Activated CD4-positive, CD25-positive, alpha-beta regulatory T cell treated with anti-CD3 and anti-CD28 coated beads, Interleukin-2, amount 50 U/mL, for 72 hours (primary cell): ENCODE measurements around the gene ZNF688.
"Not testable (repeated sequence)": the region's sequence is repeated elsewhere in the genome, so short reads cannot be mapped to it uniquely, and the experiment has no call there.

ENCODE experiments used
- DNase-seq: peaks from one replicate; pipeline ENCODE4 v3.0.0; 2021

Gene ZNF688

DNA sequence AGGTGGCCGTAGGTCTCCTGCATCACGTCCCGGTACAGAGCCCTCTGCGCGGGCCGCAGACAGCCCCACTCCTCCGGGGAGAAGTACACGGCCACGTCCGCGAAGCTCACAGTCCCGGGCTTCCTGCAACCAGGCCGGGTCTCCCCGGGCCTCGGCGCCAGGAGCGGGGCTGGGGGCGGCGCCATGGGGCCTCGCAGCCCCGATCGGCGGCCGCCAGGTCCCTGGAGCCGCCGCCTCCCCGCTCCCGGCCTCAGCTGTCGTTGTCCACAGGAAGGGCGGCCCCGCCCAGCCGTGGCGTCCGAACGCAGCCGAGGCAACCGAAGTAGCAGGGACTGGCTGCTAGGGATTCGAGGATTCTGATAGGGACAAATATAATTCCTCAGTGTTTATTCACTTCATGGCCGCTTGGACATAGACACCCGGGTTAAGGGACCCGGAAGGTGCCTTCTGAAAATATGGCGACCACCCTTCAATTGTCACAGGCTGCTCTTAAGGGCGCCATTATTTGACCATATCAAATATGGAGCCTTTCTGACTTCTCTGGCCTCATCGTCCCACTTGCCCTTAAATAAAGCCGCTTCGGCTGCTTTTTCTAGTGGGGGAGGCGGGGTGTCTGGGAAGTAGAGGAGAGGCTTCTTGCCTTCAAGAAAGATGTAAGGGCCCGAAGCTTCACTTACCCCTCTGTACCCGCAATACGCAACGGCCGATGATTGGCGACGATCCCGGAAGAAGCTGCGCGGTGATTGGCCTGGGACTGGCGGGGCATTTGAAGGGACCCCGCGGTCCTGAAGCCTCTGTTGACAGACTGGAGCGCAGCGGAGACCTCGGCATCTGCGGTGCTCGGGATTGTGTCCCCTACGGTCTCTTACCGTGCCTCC, at the start of gene ZNF688:
Gene ZNF688 (minus strand): TSS at position 270 of the 878 bp plus-strand sequence. CDS start 85 bp downstream, at position 185.
- peak; percentile 80 for DNase-seq

DNA sequence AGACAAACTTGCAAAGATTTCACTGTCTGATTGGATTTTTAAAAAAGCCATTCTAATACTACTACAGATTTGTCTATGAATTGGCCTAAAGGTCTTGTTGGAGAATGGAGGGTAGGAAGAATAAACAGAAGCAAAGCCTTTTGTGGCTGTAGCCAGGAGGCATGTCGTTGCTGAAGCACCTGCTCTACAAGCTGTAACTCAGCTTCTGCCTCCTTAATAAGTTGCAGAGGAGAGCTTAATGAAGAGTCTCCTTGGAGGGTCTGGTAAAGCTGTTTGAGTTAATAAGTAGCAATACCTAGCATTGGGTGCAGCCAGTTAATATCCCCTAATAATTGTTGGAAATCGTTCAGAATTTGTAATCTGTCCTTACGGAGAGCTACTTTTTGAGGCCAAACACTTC, 48.7 kb upstream of the ZNF688 start:
- DNase-seq, result no peak

DNA sequence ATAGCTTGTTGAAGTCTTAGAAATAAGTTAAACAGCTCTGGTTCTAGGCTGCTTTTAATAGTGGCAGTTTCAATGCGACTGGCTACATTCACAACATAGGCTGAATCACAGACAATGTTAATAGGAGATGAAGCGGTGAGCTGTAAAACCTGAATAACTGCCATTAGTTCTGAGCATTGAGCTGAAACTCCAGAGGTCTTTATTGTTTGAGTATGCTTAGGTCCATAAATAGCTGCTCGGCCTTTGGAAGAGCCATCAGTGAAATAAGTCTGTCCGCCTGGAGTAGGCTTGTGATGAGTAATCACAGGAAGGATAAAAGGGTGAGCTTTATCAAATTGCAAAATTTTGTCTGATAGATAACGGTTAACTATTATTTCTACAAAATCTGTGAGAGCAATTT, 48.1 kb upstream of the ZNF688 start:
- no peak for DNase-seq

DNA sequence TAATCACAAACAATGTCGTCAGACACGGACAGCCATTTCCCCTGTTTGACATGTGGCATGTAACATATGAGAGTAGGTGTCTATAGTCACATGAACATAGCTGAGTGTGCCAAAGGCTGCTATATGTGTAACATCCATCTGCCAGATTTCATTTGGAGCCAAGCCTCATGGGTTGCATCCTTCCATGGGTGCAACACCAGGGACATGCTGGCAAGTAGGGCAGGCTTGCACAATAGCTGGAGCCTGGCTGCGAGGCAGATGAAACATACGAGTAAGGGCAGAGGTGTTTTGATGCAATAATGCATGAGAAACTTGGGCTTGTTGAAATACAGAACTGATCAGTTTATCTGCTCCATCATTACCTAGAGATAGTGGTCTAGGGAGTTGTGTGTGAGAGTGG, 47.7 kb upstream of the ZNF688 start:
- no peak for DNase-seq

DNA sequence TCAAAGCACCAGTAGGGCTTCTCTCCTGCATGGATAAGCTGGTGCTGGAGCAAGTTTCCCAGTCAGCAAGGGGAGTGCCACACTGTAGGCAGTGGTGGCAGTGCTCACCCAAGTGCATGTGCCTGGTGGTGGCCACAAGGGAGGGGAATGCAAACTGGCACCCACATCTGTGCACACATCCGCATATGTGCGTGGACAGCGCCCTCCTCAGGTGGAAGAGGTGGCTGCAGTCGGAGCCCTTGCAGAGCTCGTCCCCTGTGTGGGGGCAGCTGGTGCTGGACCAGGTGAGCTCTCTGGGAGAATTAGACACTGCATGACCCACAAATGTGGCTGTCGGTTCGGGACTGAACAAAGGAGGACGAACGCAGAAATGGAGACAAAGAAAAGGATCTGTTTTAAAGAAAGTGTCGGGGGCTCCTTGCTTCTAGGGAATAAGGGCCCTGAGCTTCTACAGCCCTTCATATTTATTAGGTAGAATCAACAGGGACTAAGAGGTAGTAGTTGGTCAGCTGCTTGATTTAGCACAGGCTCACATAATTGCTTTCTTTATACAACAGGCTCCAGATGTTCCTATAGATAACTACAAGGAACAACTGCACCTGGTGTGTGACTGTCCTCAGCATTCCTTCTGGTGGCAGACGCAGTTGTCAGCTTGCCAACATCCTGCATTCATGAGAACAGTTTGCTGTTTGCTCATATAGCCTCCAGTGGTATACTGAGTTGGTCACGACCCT, 44.0 kb upstream of the ZNF688 start:
- peak; percentile 74 for DNase-seq

DNA sequence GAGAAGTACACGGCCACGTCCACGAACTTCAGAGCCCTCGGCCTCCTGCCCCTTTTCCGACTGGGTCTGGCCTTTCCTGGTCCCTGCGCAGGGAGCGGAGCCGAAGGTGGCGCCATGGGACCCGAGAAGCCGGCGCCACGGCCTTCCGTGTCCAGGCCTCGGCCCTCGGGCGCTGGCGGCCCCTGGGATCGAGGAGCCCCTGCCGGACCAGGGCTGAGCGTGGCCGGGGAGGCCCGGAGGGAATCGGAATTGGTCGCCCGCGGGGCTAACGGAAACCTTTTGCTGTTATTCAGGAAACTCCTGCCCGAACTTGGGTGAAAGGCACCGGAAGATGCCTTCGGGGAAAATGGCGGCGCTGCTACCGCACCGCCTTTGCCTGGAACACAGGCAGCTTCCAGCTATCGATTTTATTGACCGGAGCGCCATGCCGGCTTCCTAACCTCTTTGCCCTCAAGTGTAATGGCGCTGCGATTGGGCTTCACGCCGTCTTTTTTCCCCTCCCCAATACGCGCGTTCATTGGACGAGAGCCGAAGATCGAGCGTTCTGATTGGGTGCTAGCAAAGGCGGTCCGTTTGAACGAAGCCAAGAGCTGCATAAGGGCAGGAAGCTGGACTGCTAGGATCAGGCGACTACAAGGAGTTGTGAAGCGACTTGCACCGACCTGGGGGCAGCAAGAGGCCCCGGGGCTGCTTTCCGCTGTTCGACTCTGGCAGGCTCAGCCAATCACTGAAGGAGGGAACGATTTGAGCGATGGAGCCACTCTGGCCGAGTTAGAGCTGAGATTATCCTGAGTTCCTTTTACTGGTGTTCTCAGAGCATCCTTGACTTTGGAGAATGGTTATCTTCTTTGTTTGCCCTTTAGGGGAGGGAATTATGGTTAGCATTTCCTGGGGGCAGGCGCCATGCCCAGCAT, 38.7 kb upstream of the ZNF688 start, which contains the start of gene ZNF689:
Gene ZNF689 (minus strand): TSS at position 464 of the 914 bp plus-strand sequence. CDS start 348 bp downstream, at position 116.
- peak; percentile 93 for DNase-seq

DNA sequence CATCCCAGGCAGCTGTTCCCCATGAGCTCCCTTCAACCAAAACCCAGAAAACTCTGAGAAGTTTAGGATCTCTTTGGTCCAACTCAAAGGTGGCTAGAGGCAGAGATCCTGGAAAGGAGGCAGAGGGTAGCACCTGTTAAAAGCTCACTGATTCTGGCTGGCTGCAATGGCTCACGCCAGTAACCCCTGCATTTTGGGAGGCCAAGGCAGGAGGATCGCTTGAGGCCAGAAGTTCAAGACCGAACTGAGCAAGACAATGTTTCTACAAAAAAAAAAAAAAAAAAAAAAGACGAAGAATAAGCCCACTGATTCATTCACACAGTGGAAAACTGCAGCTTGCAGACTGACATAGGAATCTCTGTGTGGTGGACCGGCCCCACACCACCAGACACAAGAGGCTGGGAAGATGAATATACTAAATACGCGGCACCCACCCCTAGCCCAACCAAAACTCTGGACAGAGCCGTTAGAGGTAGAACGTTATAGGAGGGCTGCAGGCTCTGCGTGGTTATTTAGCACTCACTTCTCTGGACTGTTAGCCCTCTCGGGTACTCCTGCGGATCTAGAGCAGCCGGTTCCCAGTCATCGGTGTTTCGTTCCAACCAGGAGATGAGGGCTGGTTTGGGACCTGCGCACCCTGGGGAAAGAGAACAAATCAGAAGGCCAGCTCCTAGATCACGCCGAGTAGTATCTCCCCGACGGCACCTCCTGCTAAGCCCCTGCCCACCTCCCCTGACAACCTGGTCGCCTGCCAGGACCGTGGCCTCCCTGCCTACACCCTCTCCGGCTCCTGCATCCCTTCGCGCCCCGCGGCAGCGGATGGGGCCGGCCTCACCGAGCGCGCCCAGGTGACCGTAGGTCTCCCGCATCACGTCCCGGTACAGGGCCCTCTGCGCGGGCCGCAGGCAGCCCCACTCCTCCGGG, 37.8 kb upstream of the ZNF688 start:
- DNase-seq, result peak; percentile 71

DNA sequence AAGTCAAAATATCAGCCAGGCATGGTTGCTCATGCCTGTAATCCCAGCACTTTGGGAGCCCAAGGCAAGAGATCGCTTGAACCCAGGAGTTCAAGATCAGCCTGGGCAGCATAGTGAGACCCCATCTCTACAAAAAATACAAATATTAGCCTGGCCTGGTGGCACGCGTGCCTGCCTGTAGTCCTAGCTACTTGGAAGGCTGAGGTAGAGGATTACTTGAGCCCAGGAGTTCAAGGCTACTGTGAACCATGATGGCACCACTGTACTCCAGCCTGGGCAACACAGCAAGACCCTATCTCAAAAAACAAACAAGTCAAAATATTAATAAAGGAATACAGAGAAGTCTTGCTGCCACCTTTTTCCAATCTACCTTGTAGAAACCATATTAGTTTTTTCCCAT, 34.5 kb upstream of the ZNF688 start:
- no peak for DNase-seq

DNA sequence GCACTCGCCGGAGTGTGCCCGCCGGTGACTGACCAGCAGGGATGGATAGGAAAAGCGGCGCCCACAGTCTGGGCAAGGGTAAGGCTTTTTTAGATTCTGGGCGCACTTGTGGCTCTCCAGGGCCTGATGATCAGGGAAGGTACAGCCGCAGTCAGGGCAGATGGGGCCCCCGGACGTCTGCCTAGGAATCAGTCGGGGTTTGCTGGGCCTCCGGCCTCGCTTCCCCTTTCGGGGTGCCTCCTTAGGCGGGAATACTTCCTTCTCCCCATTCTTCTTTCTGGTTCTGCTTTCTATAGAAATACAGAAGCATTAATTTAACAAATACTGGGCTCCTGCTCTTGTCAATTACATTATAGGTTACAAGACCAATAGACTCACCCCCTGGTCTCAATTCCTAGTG, 33.6 kb upstream of the ZNF688 start:
- no peak for DNase-seq

DNA sequence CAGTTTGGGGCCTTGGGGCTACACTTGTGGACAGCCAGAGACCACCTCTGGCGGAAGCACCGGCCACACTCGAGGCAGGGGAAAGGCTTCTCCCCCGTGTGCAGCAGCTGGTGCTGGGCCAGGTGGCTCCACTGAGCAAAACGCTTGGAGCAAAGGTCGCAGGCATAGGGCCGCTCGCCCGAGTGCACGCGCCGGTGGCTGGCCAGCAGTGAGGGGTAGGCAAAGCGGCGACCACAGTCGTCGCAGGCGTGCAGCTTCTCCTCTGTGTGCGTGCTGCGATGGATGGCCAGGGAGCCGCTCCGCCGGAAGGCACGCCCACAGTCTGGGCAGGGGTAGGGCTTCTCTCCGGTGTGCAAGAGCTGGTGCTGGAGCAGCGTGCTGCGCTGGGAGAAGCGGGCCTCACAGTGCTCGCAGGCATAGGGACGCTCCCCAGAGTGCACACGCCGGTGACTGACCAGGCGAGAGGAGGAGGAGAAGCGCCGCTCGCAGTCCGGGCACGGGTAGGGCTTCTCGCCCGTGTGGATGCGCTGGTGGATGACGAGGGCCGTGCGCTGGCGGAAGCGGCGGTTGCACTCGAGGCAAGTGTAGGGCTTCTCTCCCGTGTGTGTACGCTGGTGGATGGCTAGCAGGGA, 32.9 kb upstream of the ZNF688 start:
- DNase-seq, result no peak

DNA sequence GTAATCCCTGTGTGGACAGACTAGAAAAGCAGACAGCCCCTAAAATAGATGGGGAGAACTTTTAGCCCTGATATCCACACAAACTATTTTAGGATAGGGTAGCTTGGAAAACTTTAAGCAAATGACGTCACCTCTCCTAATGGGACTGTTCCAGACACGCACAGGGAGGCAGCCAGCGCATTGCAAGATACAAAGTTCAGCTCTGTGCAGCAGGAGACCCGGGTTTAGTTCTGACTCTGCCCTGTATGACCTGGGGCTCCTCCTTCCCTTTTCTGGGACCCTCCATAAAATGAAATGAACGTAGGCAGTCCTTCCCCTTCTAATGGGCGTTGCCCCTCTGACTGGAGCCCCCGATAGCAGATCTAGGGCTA, 32.4 kb upstream of the ZNF688 start:
- no peak for DNase-seq

DNA sequence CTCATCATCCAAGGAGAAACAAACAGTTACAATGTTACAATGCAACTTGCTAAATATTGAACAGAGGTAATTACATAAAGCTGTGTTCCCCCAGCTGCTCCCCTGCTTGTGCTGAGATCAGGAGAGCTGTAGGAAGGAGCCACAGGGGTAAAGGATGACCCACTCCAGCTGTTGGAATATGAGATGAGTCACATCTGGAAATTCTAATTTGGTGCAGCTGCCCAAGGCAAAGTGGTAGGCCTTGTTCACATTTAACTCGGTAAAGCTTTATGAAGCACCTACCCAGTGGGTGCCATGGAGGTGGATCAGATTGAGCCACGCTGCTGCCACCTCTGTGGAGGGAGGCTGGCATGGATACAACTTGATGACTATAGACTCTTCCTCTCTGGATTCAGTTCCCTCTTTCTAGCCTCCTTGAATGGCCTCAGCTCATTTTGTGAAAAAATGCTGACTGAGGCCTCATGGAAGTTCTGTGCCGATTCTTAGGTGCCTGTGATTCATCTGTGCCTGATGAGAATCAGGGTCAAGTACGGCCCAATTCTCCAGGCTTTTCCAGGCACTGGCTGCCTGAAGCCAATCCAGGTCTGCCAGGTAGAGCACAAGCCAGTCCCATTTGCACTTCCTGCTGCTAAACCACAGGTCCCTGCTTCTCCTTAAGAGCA, 31.2 kb upstream of the ZNF688 start:
- no peak for DNase-seq

DNA sequence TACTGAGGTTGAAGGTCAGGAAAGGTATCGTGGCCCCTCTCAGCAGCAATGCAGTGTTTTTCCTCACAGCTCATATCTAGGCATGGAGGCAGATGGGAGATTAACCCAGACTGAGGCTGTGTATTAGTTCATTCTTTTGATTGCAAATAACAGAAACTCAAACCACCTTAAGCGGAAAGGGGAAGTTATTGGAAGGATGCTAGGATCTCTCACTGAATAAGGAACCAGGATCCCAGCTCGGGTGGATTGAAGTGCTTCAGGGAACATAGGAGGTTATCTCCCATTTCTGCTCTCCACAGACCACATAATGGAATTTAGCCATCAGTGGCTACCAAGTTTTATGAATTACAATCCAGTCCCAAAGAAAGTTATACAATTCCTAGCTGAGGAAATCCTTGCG, 30.5 kb upstream of the ZNF688 start:
- DNase-seq, result no peak

DNA sequence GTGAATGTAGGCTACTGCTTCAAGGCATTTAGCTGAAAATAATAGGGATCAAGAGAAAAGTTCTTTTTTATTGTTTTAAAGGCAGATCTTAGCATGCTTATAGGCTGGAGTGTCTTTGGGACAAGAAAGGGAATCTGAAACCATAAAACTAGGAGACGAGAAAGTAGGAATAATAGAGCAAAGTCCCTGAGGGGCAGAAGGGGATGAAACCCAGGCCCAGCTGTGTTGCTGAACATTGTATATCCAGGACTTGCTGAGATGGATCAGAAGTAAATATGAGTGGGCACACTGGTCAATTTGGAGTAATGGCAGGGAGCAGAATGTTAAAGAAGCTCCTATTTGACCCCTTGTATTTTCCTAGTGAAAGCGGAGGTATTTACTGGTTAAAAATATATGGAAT, 29.4 kb upstream of the ZNF688 start:
- no peak for DNase-seq

DNA sequence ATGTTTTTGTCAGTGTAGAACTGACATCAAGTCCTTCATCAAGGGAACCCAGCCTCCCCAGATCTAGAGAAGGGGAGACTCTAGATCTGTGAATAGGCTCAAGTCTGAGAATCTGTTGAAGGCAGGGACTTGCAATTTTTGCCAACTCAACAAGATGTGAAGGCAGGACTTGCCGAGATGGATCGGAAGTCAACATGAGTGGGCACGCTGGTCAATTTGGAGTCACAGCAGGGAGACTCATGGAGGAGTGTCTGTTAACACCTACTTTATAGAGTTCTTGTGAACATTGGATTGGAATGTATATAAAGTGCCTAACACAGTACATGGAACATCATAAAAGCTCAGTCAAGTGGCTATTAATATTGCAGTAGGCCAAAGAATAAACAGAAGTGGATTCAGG, 28.7 kb upstream of the ZNF688 start:
- DNase-seq, result no peak

DNA sequence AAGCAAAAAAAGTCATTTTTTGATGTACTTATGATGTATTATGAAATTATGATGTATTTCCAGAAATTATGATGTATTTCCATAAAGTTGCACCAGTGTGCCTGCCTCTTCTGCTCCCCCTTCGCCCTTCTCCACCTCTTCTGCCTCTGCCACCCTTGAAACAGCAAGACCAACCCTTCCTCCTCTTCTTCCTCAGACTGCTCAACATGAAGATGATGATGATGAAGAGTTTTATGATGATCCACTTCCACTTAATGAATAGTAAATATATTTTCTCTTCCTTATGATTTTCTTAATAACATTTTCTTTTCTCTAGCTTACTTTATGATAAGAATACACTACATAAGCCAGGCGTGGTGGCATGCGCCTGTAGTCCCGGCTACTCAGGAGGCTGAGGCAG, 21.4 kb upstream of the ZNF688 start:
- no peak for DNase-seq

DNA sequence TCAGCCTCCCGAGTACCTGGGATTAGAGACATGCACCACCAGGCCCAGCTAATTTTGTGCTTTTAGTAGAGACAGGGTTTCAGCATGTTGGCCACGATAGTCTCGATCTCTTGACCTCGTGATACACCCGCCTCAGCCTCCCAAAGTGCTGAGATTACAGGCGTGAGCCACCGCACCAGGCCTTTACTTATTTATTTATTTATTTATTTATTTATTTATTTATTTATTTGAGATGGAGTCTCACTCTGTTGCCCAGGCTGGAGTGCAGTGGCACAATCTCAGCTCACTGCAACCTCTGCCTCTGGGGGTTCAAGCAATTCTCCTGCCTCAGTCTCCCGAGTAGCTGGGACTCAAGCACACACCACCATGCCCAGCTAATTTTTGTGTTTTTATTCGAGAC, 19.4 kb upstream of the ZNF688 start:
- DNase-seq, result not testable (repeated sequence)

DNA sequence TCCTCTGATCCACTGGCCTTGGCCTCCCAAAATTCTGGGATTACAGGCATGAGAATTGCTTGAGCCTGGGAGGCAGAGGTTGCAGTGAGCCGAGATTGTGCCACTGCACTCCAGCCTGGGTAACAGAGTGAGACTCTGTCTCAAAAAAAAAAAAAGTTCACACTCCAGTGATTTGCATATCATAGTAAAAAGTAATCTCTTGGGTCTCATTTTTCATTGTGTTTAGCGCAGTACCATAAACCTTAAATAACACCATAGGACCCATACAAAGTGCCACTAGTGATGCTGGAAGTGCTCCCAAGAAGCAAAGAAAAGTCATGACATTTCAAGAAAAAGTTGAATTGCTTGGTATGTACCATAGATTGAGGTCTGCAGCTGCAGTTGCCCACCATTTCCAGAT, 18.1 kb upstream of the ZNF688 start:
- not testable (repeated sequence) for DNase-seq

DNA sequence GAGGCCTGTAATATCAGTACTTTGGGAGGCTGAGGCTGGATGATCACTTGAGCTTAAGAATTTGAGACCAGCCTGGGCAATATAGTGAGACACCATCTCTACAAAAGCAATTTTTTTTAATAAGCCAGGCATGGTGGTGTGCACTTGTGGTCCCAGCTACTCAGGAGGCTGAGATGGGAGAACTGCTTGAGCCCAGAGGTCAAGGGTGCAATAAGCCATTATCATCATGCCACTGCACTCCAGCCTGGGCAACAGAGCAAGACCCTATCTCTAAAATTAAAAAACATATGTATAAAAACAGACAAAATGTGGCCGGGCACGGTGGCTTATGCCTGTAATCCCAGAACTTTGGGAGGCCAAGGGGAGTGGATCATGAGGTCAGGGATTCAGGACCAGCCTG, 17.1 kb upstream of the ZNF688 start:
- DNase-seq, result no peak

DNA sequence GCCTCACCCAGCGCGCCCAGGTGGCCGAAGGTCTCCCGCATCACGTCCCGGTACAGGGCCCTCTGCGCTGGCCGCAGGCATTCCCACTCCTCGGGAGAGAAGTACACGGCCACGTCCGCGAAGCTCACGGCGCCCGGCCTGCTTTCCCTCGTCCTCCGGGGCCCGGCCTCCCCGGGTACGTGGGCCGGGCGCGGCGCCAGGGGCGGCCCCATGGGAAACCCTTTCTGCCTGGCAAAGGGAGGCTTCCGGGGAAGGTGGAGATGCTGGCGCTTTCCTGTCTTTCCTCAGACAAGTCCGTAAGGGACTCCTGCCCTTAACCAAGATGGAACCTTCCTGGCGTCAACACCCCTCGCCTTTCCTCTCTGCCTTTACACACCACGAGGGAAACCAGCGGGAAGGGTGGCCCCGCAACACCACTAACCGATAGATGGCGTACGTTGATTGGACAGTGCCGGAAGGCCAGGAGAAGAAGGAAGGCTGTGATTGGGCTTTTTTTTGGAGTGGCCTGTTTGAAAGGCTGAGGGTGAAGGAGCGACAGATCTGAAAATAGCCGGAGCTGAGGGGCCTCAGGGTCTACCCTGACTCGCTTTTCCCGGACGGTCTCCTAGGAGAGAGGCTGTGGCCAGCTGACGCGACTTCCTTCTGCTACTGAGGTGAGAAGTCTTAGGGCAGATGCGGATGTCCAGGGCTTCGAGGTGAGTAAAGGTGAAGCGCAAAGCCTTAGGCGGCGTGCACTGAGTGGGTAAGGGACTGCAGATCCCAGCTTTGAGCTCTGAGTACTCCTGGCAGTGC, 14.1 kb upstream of the ZNF688 start, which contains the start of gene ZNF785:
Gene ZNF785 (minus strand): TSS at position 298 of the 792 bp plus-strand sequence. CDS start 86 bp downstream, at position 212.
- peak; percentile 82 for DNase-seq
